WI38 (cell line): ENCODE measurements around the gene SHROOM3.

Experiments
- H3K4me3 ChIP-seq: 2 replicates; pipeline ENCODE4 v1.5.1; 2011; ENCODE audit warnings: low read depth, mild to moderate bottlenecking, control low read depth, low read length
- TF ChIP-seq, protein P1 (sequence below): IDR thresholded peaks from 2 replicates; pipeline ENCODE4 v1.5.1; 2012; ENCODE audit warnings: low read depth, mild to moderate bottlenecking, control low read depth, low read length

Gene SHROOM3

DNA sequence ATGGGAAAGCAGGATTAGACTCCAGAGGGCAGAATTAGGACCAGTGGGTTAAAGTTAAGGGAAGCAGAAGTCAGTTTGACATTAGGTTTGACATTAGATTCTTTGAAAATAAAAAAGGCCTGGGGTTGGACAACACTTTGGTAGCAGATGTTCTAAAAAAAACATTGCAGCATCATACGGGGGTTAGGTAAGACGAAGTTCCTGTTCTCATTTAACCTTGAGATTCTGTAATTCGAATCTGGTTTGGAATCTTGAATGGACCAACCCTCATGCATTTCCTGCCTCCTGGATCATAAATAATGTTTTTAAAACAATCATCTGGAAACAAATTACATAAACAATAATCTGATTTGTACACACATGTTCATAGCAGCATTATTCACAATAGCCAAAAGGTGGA, 181.0 kb downstream of the SHROOM3 start:
- no peak overlapping the region for H3K4me3 ChIP-seq
- TF ChIP-seq, protein P1, sequence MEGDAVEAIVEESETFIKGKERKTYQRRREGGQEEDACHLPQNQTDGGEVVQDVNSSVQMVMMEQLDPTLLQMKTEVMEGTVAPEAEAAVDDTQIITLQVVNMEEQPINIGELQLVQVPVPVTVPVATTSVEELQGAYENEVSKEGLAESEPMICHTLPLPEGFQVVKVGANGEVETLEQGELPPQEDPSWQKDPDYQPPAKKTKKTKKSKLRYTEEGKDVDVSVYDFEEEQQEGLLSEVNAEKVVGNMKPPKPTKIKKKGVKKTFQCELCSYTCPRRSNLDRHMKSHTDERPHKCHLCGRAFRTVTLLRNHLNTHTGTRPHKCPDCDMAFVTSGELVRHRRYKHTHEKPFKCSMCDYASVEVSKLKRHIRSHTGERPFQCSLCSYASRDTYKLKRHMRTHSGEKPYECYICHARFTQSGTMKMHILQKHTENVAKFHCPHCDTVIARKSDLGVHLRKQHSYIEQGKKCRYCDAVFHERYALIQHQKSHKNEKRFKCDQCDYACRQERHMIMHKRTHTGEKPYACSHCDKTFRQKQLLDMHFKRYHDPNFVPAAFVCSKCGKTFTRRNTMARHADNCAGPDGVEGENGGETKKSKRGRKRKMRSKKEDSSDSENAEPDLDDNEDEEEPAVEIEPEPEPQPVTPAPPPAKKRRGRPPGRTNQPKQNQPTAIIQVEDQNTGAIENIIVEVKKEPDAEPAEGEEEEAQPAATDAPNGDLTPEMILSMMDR, result no peak

DNA sequence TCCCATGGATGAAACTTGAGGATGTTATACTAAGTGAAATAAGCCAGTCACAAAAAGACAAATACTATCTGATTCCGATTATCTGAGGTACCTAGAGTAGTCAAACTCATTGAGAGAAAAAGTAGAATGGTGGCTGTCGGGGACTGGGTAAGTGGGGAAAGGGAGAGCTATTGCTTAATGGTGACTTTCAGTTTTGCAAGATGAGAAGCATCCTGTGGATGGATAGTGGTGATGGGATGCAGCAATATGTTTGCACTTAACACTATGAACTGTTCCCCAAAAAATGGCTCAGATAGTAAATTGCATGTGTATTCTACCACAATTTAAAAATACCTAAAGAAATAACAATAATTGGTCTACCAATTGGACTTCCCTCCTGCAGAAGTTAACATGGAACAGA, 181.5 kb downstream of the SHROOM3 start:
- TF ChIP-seq, protein P1, result no peak
- H3K4me3 ChIP-seq, result no peak overlapping the region

DNA sequence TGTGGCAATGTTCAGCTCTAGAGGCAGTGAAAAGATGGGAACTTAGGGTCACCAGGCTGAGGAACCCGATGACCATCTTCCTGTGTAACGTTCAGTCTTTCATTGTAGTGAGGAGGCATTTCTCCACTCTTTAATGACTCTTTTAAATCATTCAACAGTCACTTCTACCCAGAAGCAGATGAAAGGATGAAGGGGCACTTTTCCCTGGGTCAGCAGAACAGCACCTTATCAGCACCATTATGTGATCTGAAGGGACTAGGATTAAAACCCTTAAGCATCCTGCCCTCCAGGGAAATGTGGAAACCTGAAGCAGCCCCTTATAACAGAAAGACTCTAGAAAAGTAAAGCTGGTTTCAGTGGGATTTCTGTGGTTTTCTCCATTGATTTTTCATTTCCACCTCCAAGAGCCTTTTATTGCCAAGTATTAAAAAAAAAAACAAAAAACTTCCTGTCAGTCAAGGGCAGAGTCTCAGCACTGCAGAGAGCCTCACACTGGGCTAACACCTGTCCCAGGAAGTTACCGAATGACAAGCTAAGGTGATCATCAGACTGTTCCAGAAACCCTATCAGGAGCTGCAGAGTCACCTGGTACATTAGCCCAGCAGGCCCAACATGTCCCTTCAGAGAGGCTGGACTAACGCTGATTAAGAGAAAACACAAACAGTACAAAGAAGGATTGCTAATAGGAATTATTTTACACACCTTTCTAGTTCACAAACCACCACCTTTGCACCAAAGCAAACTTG, 185.9 kb downstream of the SHROOM3 start:
- TF ChIP-seq, protein P1, result no peak
- no peak overlapping the region for H3K4me3 ChIP-seq

DNA sequence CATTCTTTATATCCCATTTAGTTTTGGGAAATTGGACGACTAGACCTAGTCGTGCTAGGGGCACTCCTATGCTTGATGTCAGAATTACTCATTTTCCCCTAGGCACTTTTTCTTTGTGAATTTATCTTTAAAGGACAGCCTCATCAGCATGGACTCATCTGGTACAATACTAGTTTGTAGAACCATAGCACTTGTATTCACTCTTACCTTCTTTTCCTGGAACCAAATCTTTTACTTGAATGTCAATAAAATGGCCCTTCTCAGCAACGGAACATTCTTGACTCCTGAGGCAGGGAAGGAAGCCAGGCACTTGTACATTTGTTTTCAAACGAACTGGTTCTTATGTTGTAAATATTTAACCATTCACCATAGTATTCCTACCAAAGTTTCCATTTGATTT, 187.1 kb downstream of the SHROOM3 start:
- TF ChIP-seq, protein P1, result no peak
- no peak overlapping the region for H3K4me3 ChIP-seq

DNA sequence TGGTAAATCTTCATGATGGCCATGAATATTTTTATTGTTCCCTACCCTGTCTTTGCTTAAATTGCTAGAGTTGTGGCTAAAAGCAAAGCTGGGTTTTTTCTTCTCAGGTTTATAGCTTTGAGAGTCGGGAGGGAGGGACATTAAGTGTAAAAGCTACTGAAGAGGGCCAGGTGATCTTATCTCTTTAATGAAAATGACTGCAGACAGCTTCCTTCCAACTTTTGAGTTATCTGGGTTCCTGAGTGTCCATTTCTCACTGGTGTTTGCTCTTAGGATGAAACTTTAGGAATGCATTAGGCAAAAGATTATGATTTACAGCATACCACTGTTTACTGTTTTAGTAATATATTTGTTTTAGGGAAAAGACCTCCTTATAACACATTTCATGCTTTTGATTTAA, 187.7 kb downstream of the SHROOM3 start:
- no peak overlapping the region for H3K4me3 ChIP-seq
- TF ChIP-seq, protein P1, result no peak

DNA sequence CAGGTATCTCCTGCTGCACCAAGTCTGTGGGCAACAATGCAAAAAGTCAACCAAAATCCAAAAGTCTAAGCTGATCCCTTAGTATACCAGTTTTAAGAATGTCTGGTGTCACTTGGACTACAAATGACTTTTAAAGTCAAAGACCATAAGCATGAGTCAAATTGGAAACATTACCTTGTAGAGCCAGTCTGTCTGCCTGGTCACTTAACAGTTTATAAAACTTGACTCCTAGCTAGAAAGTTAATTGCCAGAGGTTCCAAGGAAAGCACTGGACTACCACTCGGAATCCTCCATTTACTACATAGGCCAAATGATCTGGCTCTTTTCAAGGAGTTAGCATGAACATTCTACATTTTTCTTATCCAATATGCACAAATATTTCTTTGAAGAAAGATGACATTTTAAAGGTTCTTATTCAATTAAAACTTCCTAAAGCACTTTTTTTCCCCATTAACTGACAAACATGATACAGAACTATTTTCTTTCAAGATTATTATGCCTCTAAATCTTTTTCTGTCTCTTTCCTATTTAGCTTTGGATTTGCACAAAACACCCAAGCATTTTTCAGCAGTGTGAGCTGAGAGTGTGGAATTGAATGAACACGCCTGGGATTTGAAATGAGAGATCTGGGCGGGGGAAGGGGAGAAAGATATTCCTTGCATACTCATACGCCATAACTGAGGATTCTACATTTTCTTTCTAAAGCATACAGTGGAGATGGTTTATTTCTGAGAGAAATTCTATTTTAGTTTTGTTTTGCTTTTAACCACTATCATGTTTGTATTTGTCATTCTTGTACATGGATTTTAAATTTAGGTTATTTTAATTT, 188.4 kb downstream of the SHROOM3 start:
- H3K4me3 ChIP-seq, result no peak overlapping the region

More for the DNA sequence above, 188.4 kb downstream of the SHROOM3 start:
- TF ChIP-seq, protein P1, result no peak
